Cerebellar cortex (tissue), 1 donor: ENCODE data around the gene FCER2.
"Not testable (repeated sequence)": the region's sequence is repeated elsewhere in the genome, so short reads cannot be mapped to it uniquely, and the experiment has no call there.

Experiments used
- DNase-seq: peaks from one replicate; pipeline ENCODE4 v3.0.0-alpha.2; 2015; ENCODE audit warnings: low spot score

FCER2 gene

DNA sequence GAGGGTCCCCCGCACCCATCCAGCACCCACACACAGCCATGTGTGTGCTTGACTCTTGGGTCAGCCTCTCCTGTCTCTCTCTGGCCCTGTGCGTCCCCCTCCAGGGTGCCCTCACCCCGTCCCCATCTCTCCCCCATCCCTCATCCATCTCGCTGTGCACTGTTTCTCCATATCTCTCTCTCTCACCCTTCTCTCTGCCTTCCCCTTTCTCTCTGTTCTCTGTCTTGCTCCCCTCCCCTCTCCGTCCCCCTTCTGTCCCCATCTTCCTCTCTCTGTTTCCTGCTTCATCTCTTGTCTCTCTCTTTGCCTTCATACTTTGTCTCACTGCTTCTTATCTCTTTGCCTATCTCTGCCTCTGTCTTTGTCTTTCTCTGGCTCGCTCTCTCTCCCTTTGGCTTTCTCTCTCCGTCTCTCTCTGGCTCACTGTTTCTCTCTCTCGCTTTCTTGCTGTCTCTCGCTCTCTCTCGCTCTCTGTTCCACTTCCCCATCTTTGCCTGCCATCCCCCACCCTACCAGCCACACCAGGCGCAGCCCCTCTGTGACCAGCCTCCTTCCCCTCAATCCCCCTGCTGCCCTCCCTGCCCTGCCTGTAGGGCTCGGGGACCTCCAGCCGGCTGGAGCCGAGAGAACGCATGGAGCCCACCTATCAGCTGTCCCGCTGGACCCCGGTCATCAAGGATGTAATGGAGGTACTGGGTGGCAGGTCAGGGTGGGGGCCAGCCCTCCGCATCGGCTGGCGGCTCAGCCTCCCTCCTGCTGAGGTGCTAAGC lies 56.1 kb downstream of the FCER2 start:
- no peak for DNase-seq

GRCh38 chr19:7645163-7645562 lies 56.8 kb downstream of the FCER2 start:
- no peak for DNase-seq

DNA sequence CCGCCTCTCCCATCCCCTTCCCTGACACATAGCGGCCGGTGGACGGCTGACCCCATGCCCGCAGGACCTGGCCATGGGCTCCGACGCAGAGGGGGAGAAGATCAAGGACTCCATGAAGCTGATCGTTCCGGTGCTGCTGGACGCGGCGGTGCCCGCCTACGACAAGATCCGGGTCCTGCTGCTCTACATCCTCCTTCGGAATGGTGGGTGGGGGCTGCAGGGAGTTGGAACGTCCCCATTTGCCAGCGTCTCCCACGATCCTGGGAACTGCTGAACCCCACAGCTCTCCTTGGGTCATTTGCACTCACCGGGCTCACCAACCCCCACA lies 57.4 kb downstream of the FCER2 start:
- DNase-seq: no peak

GRCh38 chr19:7643629-7644549 lies 58.0 kb downstream of the FCER2 start:
- DNase-seq: not testable (repeated sequence)

DNA sequence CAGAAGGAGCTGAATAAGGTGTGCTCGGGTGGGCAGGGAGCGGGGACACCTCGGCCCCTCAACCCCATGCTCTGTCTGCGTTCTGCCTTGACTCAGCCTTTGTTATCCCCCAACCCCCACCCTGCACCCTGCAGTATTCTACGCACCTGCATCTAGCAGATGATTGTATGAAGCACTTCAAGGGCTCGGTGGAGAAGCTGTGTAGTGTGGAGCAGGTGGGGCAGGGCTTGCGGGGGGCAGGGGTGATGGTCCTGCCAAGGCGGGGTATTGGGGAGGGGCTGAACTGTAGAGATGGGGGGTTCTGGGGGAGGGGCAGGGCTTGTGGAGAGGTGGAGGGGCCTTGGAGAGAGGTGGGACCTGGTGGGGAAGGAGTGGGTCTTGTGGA lies 58.9 kb downstream of the FCER2 start:
- no peak for DNase-seq

- DNase-seq: no peak
These were observed 59.5 kb downstream of the FCER2 start for GRCh38 chr19:7642295-7643030.

GRCh38 chr19:7641290-7642276 lies 60.3 kb downstream of the FCER2 start:
- no peak for DNase-seq

- no peak for DNase-seq
These were observed 61.1 kb downstream of the FCER2 start for GRCh38 chr19:7640803-7641202.

DNA sequence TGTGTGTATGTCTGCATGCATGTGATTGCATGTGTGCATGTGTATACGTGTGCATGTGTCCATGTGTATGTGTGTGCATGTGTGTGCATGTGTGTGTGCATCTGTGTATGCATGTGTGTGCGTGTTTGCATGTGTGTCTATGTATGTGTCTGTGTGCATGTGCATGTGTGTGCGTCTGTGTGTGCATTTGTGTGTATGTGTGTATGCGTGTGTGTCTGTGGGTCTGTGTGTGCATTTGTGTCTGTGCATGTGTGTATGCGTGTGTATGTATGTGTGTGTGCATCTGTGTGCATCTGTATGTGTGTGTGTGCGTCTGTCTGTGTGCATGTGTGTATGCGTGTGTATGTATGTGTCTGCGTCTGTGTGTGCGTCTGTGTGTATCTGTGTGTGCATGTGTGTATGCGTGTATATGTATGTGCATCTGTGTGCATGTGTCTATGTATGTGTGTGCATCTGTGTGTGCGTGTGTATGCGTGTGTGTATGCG lies 62.0 kb downstream of the FCER2 start:
- DNase-seq: no peak

DNA sequence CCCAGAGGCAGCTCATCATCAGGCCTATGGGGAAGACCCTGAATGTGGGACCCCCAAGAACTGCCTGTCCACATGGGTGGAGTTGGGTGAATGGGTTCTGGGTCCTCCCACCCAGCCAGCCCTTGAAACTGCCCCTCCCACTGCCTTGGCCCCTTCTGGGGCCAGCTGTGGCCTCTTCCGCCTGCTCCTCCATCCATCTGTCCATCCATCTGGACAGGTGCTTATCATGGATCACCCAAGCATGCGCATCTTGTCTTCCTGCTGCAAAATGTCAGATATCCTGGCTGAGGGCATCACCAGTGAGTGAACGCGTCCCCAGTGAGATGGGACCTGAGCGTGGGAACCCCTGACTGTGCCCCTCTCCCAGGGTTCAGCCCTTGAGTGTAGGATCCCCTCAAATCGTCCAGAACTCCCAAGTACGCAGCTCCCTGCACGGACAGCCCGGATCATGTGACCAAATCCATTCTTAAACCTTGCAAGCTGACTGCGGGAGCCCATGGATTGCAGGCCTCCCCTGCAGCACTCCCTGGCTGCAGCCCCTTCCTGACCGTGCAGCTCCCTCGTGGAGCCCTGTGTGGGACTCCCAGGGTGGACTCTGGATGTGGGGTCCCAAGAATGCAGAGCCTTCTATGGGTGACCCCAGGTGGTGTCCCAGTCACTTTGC lies 63.0 kb downstream of the FCER2 start:
- DNase-seq: no peak
